ENCODE results near the gene LDB1. TPM values are rescaled to one million over a fixed set of nuclear protein-coding genes. Genes with fewer than 3 reads are reported as not detected.

The LDB1 gene
- total RNA-seq, 1 donor from 2014 or later, result 29.2 TPM

GRCh38 chr10:102113956-102114857 lies 6.0 kb downstream of the LDB1 start:
- peak overlapping the region; percentile 60 to 68 (median 68) for H3K4me3 ChIP-seq (ENCODE audit: low read length in 3 of 3)
- peaks cover 24 to 26% (median 24%) of the 10 kb centered on the region in 3 donors for H3K36me3 ChIP-seq (ENCODE audit: control insufficient read depth in 3 of 3, insufficient read depth in 3 of 3, low read length in 3 of 3)
- H3K27me3 ChIP-seq (ENCODE audit: control insufficient read depth in 3 of 3, insufficient read depth in 3 of 3, low read length in 3 of 3), result no peaks in the 10 kb centered on the region
- peak overlapping the region; percentile 60 to 74 (median 61) for H3K9ac ChIP-seq (ENCODE audit: low read depth in 1 of 3, low read length in 3 of 3)
- H3K4me1 ChIP-seq (ENCODE audit: control insufficient read depth in 3 of 3, insufficient read depth in 3 of 3, low read length in 3 of 3), result peaks cover 56 to 60% (median 58%) of the 10 kb centered on the region in 3 donors
- no peaks in the 10 kb centered on the region for H3K9me3 ChIP-seq (ENCODE audit: control insufficient read depth in 3 of 3, low read length in 3 of 3)
- H3K27ac ChIP-seq (ENCODE audit: low read depth, low read length), result peak overlapping the region; percentile 26

- H3K27ac ChIP-seq (ENCODE audit: low read depth, low read length), result no peak overlapping the region
- H3K36me3 ChIP-seq (ENCODE audit: control insufficient read depth in 3 of 3, insufficient read depth in 3 of 3, low read length in 3 of 3), result peaks cover 32 to 34% (median 32%) of the 10 kb centered on the region in 3 donors
- no peaks in the 10 kb centered on the region for H3K27me3 ChIP-seq (ENCODE audit: control insufficient read depth in 3 of 3, insufficient read depth in 3 of 3, low read length in 3 of 3)
- H3K4me1 ChIP-seq (ENCODE audit: control insufficient read depth in 3 of 3, insufficient read depth in 3 of 3, low read length in 3 of 3), result peaks cover 49 to 52% (median 51%) of the 10 kb centered on the region in 3 donors
- peak overlapping the region; percentile 45 to 56 (median 54) for H3K4me3 ChIP-seq (ENCODE audit: low read length in 3 of 3)
- H3K9ac ChIP-seq (ENCODE audit: low read depth in 1 of 3, low read length in 3 of 3), result peak overlapping the region; percentile 60 to 74 (median 61)
- no peaks in the 10 kb centered on the region for H3K9me3 ChIP-seq (ENCODE audit: control insufficient read depth in 3 of 3, low read length in 3 of 3)
These were observed 6.8 kb downstream of the LDB1 start for GRCh38 chr10:102113261-102113955.

- H3K4me3 ChIP-seq (ENCODE audit: low read length in 3 of 3), result no peak overlapping the region
- peaks cover 41 to 43% (median 41%) of the 10 kb centered on the region in 3 donors for H3K36me3 ChIP-seq (ENCODE audit: control insufficient read depth in 3 of 3, insufficient read depth in 3 of 3, low read length in 3 of 3)
- no peaks in the 10 kb centered on the region for H3K9me3 ChIP-seq (ENCODE audit: control insufficient read depth in 3 of 3, low read length in 3 of 3)
- H3K27ac ChIP-seq (ENCODE audit: low read depth, low read length), result no peak overlapping the region
- H3K9ac ChIP-seq (ENCODE audit: low read depth in 1 of 3, low read length in 3 of 3), result no peak overlapping the region
- peaks cover 38 to 41% (median 40%) of the 10 kb centered on the region in 3 donors for H3K4me1 ChIP-seq (ENCODE audit: control insufficient read depth in 3 of 3, insufficient read depth in 3 of 3, low read length in 3 of 3)
- H3K27me3 ChIP-seq (ENCODE audit: control insufficient read depth in 3 of 3, insufficient read depth in 3 of 3, low read length in 3 of 3), result no peaks in the 10 kb centered on the region
These were observed 7.9 kb downstream of the LDB1 start for GRCh38 chr10:102112210-102112817.

GRCh38 chr10:102111276-102111675 lies 8.9 kb downstream of the LDB1 start:
- Histone ChIP-seq H3K9ac (ENCODE audit: low read depth in 1 of 3, low read length in 3 of 3) (no peak overlapping the region), H3K27me3 (ENCODE audit: control insufficient read depth in 3 of 3, insufficient read depth in 3 of 3, low read length in 3 of 3) (no peaks in the 10 kb centered on the region), H3K4me3 (ENCODE audit: low read length in 3 of 3) (no peak overlapping the region), H3K9me3 (ENCODE audit: control insufficient read depth in 3 of 3, low read length in 3 of 3) (no peaks in the 10 kb centered on the region), H3K27ac (ENCODE audit: low read depth, low read length) (no peak overlapping the region), H3K4me1 (ENCODE audit: control insufficient read depth in 3 of 3, insufficient read depth in 3 of 3, low read length in 3 of 3) (peaks cover 27 to 30% (median 30%) of the 10 kb centered on the region in 3 donors), H3K36me3 (ENCODE audit: control insufficient read depth in 3 of 3, insufficient read depth in 3 of 3, low read length in 3 of 3) (peaks cover 45 to 48% (median 47%) of the 10 kb centered on the region in 3 donors)

- H3K4me1 ChIP-seq (ENCODE audit: control insufficient read depth in 3 of 3, insufficient read depth in 3 of 3, low read length in 3 of 3), result peaks cover 14 to 21% (median 17%) of the 10 kb centered on the region in 3 donors
- H3K9me3 ChIP-seq (ENCODE audit: control insufficient read depth in 3 of 3, low read length in 3 of 3), result no peaks in the 10 kb centered on the region
- no peak overlapping the region for H3K4me3 ChIP-seq (ENCODE audit: low read length in 3 of 3)
- H3K27ac ChIP-seq (ENCODE audit: low read depth, low read length), result no peak overlapping the region
- no peak overlapping the region for H3K9ac ChIP-seq (ENCODE audit: low read depth in 1 of 3, low read length in 3 of 3)
- peaks cover 45 to 48% (median 47%) of the 10 kb centered on the region in 3 donors for H3K36me3 ChIP-seq (ENCODE audit: control insufficient read depth in 3 of 3, insufficient read depth in 3 of 3, low read length in 3 of 3)
- no peaks in the 10 kb centered on the region for H3K27me3 ChIP-seq (ENCODE audit: control insufficient read depth in 3 of 3, insufficient read depth in 3 of 3, low read length in 3 of 3)
These were observed 10.7 kb downstream of the LDB1 start for GRCh38 chr10:102109166-102110116.

GRCh38 chr10:102106998-102107397 lies 13.2 kb downstream of the LDB1 start:
- H3K27me3 ChIP-seq (ENCODE audit: control insufficient read depth in 3 of 3, insufficient read depth in 3 of 3, low read length in 3 of 3), result no peaks in the 10 kb centered on the region
- H3K9ac ChIP-seq (ENCODE audit: low read depth in 1 of 3, low read length in 3 of 3), result no peak overlapping the region
- H3K4me3 ChIP-seq (ENCODE audit: low read length in 3 of 3), result no peak overlapping the region
- no peak overlapping the region for H3K27ac ChIP-seq (ENCODE audit: low read depth, low read length)
- no peaks in the 10 kb centered on the region for H3K9me3 ChIP-seq (ENCODE audit: control insufficient read depth in 3 of 3, low read length in 3 of 3)
- peaks cover 0 to 4% (median under 1%) of the 10 kb centered on the region in 3 donors for H3K4me1 ChIP-seq (ENCODE audit: control insufficient read depth in 3 of 3, insufficient read depth in 3 of 3, low read length in 3 of 3)
- peaks cover 45 to 48% (median 46%) of the 10 kb centered on the region in 3 donors for H3K36me3 ChIP-seq (ENCODE audit: control insufficient read depth in 3 of 3, insufficient read depth in 3 of 3, low read length in 3 of 3)

GRCh38 chr10:102102421-102102820 lies 17.7 kb downstream of the LDB1 start:
- peaks cover 0 to 4% (median 0%) of the 10 kb centered on the region in 3 donors for H3K4me1 ChIP-seq (ENCODE audit: control insufficient read depth in 3 of 3, insufficient read depth in 3 of 3, low read length in 3 of 3)
- H3K36me3 ChIP-seq (ENCODE audit: control insufficient read depth in 3 of 3, insufficient read depth in 3 of 3, low read length in 3 of 3), result peaks cover 4 to 7% (median 4%) of the 10 kb centered on the region in 3 donors
- no peaks in the 10 kb centered on the region for H3K9me3 ChIP-seq (ENCODE audit: control insufficient read depth in 3 of 3, low read length in 3 of 3)
- no peak overlapping the region for H3K27ac ChIP-seq (ENCODE audit: low read depth, low read length)
- no peak overlapping the region for H3K9ac ChIP-seq (ENCODE audit: low read depth in 1 of 3, low read length in 3 of 3)
- H3K27me3 ChIP-seq (ENCODE audit: control insufficient read depth in 3 of 3, insufficient read depth in 3 of 3, low read length in 3 of 3), result no peaks in the 10 kb centered on the region
- H3K4me3 ChIP-seq (ENCODE audit: low read length in 3 of 3), result no peak overlapping the region

GRCh38 chr10:102101152-102101551 lies 19.0 kb downstream of the LDB1 start:
- Histone ChIP-seq H3K9ac (ENCODE audit: low read depth in 1 of 3, low read length in 3 of 3) (no peak overlapping the region), H3K27me3 (ENCODE audit: control insufficient read depth in 3 of 3, insufficient read depth in 3 of 3, low read length in 3 of 3) (no peaks in the 10 kb centered on the region), H3K4me3 (ENCODE audit: low read length in 3 of 3) (no peak overlapping the region), H3K27ac (ENCODE audit: low read depth, low read length) (no peak overlapping the region), H3K4me1 (ENCODE audit: control insufficient read depth in 3 of 3, insufficient read depth in 3 of 3, low read length in 3 of 3) (peaks cover 0 to 4% (median 0%) of the 10 kb centered on the region in 3 donors), H3K36me3 (ENCODE audit: control insufficient read depth in 3 of 3, insufficient read depth in 3 of 3, low read length in 3 of 3) (no peaks in the 10 kb centered on the region), H3K9me3 (ENCODE audit: control insufficient read depth in 3 of 3, low read length in 3 of 3) (no peaks in the 10 kb centered on the region)

- no peak overlapping the region for H3K9ac ChIP-seq (ENCODE audit: low read depth in 1 of 3, low read length in 3 of 3)
- no peaks in the 10 kb centered on the region for H3K4me1 ChIP-seq (ENCODE audit: control insufficient read depth in 3 of 3, insufficient read depth in 3 of 3, low read length in 3 of 3)
- no peak overlapping the region for H3K4me3 ChIP-seq (ENCODE audit: low read length in 3 of 3)
- no peaks in the 10 kb centered on the region for H3K9me3 ChIP-seq (ENCODE audit: control insufficient read depth in 3 of 3, low read length in 3 of 3)
- H3K27ac ChIP-seq (ENCODE audit: low read depth, low read length), result no peak overlapping the region
- no peaks in the 10 kb centered on the region for H3K27me3 ChIP-seq (ENCODE audit: control insufficient read depth in 3 of 3, insufficient read depth in 3 of 3, low read length in 3 of 3)
- no peaks in the 10 kb centered on the region for H3K36me3 ChIP-seq (ENCODE audit: control insufficient read depth in 3 of 3, insufficient read depth in 3 of 3, low read length in 3 of 3)
These were observed 23.7 kb downstream of the LDB1 start for GRCh38 chr10:102096449-102096848.
